ENCODE results near the gene TAF5L.

DNA sequence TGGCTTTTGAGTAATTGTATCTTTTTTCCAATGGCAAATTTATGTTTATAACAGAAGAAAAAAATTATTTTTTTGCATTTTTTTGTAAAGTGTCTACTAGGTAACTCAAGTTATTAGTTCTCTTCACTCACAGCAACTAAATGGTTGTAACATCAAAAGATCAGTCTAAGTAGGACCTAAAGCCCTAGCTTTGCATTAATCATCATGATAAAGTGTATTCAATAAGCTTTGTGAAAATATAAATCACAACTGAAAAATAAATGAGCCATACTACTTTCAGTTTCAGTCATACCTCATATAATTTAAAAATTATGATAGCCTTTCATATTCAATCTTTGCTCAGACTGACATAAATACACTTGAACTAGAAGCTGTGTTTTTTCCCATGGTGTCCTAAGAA, 6.9 kb downstream of the TAF5L start:
- TF ChIP-seq POLR2AphosphoS5 (IDR thresholded peaks at IDR 0.05; ENCODE audit: borderline replicate concordance, low read depth, low read length) (no peak), EZH2 (IDR thresholded peaks at IDR 0.05) (no peak), FOXP2 (optimal IDR thresholded peaks at IDR 0.05; ENCODE audit: control extremely low read depth, extremely low read length, insufficient read depth) (no peak)

Data from SK-N-MC (cell line).